ENCODE data around the gene LRRC10.

LRRC10 gene

DNA sequence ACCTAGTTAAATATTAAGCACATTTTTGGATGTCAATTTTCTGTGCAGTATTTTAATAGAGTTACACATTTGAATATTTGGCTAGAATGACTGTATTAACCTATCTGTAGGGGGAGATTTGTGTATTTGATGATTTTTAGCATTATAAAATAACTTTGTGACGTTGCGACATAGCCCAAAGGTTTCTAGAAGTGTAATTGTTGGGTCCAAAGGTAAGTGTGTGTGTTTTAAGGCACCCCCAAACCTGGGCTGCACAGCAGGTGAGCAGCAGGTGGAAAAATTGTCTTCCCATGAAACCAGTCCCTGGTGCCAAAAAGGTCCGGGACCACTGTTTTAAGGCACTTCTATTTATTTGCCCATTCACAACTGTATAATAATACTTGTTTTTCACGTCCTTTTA lies 22.2 kb downstream of the LRRC10 start:
- Histone ChIP-seq H3K36me3 (peaks cover 27% of the 10 kb centered on the region), H3K27me3 (no peaks in the 10 kb centered on the region), H3K27ac (no peak overlapping the region), H3K4me3 (ENCODE audit: low read depth in 1 of 2, low read length in 1 of 2) (no peak overlapping the region), H3K4me1 (ENCODE audit: control insufficient read depth in 1 of 2, insufficient read depth in 1 of 2, low read depth in 1 of 2, low read length in 1 of 2) (peaks cover 9% of the 10 kb centered on the region in 2 experiments), H3K9me3 (no peaks in the 10 kb centered on the region)
- no peak for TF ChIP-seq CTCF (IDR thresholded peaks at IDR 0.05)

DNA sequence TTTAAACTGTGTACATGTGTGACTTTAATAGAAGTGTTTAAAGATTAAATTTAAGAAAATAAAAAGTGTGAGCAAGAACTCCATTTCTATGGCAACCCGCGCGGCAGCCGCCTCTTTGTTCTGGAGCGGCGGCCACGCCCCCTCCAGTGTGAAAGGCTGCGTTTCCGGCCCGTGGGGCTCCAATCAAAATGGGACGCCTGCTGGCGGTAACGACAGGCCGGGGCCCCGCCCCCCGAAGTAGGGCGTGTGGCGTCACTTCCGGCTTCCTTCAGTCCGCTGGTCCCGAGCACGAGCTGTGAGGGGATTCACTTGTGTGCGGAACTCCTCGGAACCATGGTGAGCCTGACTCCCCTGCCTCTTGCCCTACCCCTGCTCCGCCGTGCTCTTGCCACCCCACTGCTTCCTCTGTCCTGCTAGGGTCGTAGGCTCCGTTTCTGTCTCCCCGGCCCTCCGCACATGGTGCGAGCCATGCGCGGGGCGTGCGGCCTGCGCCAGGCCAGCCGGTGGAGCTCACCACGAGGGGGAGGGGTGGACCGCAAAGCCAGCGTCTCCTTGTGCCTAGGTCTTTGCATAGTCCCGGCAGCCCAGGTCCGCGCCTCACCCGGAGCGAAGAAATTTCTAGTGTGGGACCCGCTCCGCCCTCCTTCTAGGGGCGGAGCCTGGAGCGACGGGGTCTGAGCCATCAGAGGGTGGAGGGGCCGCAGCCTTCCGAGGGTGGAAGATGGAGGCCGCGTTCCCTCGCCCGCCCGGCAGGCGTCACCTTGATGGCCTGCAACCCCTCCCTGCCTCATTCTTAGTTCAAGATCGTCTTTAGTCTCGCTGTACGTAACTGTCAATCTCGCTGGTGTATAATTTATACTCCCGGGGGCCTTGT lies 25.3 kb downstream of the LRRC10 start, which contains the start of gene CCT2:
TSS of gene CCT2 (plus strand) at position 271 of the 874 bp plus-strand sequence. CDS start at position 334, 63 bp downstream.
- Histone ChIP-seq H3K4me3 (ENCODE audit: low read depth in 1 of 2, low read length in 1 of 2) (peak within 1 kb of the TSS; percentile 90 to 98), H3K4me1 (ENCODE audit: control insufficient read depth in 1 of 2, insufficient read depth in 1 of 2, low read depth in 1 of 2, low read length in 1 of 2) (peaks cover 9% of the 10 kb centered on the region in 2 experiments), H3K27ac (peak within 1 kb of the TSS; percentile 76), H3K27me3 (no peaks in the 10 kb centered on the region), H3K36me3 (peaks cover 7% of the 10 kb centered on the region), H3K9me3 (no peaks in the 10 kb centered on the region)
- peak; percentile 16 for TF ChIP-seq CTCF (IDR thresholded peaks at IDR 0.05)

DNA sequence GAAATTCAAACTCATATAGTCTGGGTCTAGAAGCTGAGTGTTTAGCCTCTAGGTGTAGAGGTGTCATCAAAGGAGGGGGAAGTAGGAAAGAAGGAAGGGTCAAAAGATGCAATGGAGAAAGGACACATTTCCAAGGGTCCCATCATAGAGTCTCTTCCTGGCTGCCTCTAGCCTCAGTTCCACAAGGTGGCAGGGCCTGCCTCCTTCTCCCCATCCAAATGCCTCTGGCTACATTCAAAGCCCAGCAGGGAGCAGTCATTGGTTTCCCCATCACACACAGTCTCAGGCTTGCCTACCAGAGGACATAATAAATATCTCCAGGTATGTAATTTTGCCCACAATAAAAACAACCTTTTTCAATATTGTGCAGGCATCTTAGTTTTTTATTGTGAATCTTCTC lies 27.5 kb downstream of the LRRC10 start:
- Histone ChIP-seq H3K9me3 (no peaks in the 10 kb centered on the region), H3K36me3 (no peaks in the 10 kb centered on the region), H3K4me3 (ENCODE audit: low read depth in 1 of 2, low read length in 1 of 2) (no peak overlapping the region), H3K27ac (no peak overlapping the region), H3K27me3 (no peaks in the 10 kb centered on the region), H3K4me1 (ENCODE audit: control insufficient read depth in 1 of 2, insufficient read depth in 1 of 2, low read depth in 1 of 2, low read length in 1 of 2) (peaks cover 9% of the 10 kb centered on the region in 2 experiments)
- TF ChIP-seq CTCF (IDR thresholded peaks at IDR 0.05) = no peak

DNA sequence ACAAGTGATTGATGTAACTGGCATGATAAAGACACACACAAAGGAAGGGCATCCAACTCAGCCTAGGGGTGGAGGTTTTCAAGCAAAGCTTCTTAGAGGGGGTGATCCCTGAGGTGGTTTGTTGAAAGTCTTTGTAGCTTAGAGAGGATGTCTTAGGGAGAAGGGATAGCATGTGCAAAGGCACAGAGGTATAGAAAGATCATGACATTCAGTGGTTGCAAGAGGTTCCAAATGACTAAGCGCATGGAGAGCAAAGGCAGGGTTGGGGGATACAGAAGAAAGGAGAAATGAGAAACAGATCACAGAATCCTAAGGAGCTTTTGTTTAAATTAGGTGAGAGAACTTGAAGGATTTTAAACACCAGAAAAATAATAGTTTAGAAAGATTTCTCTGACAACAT lies 30.6 kb downstream of the LRRC10 start:
- Histone ChIP-seq H3K4me3 (ENCODE audit: low read depth in 1 of 2, low read length in 1 of 2) (no peak overlapping the region), H3K27ac (no peak overlapping the region), H3K4me1 (ENCODE audit: control insufficient read depth in 1 of 2, insufficient read depth in 1 of 2, low read depth in 1 of 2, low read length in 1 of 2) (peaks cover 3 to 4% of the 10 kb centered on the region in 2 experiments), H3K27me3 (no peaks in the 10 kb centered on the region), H3K9me3 (no peaks in the 10 kb centered on the region), H3K36me3 (peaks cover 5% of the 10 kb centered on the region)
- no peak for TF ChIP-seq CTCF (IDR thresholded peaks at IDR 0.05)

DNA sequence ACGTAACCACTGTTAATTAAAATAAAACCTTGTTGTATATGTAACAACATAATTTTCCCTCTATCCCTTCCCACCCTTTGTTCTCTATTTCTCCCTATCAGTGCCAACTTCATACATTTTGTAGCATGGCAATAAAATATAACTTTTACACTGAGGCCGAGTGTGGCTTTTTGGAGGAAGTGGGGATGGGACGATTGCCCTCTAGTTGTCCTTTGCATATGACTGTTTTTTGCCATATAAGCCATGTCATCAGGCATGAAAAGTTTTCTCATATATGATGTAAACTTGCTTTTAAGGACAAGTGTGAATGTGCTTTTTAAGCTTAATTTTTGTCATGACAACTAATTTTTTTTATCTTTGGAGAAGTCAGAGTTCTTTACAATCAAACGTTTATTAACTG lies 31.7 kb downstream of the LRRC10 start:
- H3K9me3 ChIP-seq = no peaks in the 10 kb centered on the region
- peaks cover 15% of the 10 kb centered on the region for H3K36me3 ChIP-seq
- H3K4me1 ChIP-seq (ENCODE audit: control insufficient read depth in 1 of 2, insufficient read depth in 1 of 2, low read depth in 1 of 2, low read length in 1 of 2) = no peaks in the 10 kb centered on the region
- H3K4me3 ChIP-seq (ENCODE audit: low read depth in 1 of 2, low read length in 1 of 2) = no peak overlapping the region
- no peak overlapping the region for H3K27ac ChIP-seq
- no peak for TF ChIP-seq CTCF (IDR thresholded peaks at IDR 0.05)
- no peaks in the 10 kb centered on the region for H3K27me3 ChIP-seq

Measured in neutrophil (primary cell).